HG03469 (cell line): ENCODE measurements around the gene GSN.

Experiments
- ATAC-seq: cut with Tn5 transposase; IDR thresholded peaks from one replicate; pipeline ENCODE4 v1.9.1; 2021; ENCODE audit warnings: mild to moderate bottlenecking, moderate library complexity, moderate number of reproducible peaks; ENCODE audit not compliant: unreplicated experiment

The GSN gene

DNA sequence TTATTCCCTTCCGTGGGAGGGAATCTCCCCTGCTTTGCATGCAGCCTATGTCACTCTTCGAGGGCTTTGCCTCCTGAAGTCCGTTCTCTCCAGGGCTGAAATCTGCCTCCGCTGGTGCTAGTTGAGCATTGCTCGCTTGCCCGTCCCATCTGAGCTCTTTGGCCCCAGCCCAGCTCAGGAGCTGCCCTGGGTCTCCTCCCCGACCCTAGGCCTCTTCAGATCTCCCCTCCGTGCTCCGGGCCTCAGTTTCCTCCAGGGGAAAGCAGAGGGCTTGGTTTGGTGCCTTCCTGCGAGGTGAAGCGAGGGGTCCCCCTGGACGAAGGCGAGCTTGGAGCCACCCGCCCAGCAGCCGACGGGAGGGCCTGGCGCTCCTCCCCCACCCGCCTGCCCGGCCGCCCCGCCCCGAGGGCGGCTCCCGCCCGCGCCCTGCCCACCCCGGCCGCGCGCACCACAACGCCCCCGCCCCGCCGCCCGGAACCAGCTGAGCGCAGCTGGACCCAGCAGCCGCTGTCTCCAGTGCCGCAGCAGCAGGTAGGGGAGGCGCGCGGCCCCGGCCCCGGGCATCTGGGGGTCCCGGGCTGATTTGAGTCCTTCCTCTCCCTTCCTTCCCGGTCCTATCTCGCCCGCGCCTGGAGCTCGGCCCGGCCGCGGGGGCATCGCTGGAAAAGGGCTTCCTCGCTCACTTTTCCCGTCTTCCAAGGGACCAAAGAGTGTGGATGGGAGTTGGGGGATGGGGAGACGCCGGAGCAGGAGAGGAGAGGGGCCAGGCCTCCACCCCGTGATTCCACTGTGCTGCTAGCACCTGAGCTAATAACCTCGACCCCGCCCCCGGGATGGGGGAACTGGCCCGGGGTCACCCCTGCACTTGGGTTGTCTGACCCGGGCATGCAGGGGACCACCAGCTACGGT is at the start of gene GSN:
TSS of gene GSN (plus strand) at position 474 of the 909 bp plus-strand sequence. CDS start 33,810 bp downstream, outside the sequence.
- peak; percentile 37 for ATAC-seq

DNA sequence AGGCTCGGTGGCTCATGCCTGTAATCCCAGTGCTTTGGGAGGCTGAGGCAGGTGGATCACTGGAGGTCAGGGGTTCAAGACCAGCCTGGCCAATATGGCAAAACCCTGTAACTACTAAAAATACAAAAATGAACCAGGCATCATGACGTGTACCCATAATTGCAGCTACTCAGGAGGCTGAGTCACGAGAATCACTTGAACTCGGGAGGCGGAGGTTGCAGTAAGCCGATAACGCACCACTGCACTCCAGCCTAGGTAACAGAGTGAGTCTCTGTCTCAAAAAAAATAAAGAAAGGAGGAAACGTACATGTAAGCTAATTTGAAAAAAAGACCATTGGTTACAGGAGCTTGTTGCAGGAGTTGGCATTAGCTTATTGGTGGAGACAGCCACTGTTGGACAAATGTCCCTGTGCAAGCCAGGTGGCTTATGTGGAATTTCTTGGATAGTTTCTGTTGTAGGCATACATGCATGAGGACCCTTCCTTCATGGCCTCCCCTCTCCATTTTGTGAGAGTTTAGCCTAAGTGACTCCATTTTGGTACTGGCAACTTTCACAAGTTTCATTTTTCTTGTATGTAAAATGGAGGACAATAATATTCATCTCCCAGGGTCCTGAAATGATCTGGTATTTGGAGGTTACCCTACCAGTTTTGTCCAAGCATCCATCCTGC is 49.5 kb upstream of the GSN start:
- no peak for ATAC-seq

DNA sequence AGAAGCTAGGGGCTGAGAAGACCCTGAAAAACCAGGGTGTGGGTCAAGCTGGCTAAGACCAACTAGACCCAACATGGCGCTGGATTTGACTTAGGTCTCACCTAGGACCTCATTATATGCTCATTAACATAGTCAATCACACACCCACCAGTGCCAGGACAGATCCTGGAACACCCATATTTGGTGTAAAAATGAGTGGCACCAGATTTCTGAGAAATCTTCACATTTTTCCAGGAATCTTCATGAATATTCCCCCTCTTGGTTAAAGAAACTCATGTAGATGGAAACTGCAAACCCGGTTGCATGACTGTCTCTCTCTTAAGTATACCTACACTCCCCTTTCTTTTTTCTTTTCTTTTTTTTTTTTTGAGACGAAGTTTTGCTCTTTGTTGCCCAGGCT is 48.4 kb upstream of the GSN start:
- ATAC-seq = no peak

DNA sequence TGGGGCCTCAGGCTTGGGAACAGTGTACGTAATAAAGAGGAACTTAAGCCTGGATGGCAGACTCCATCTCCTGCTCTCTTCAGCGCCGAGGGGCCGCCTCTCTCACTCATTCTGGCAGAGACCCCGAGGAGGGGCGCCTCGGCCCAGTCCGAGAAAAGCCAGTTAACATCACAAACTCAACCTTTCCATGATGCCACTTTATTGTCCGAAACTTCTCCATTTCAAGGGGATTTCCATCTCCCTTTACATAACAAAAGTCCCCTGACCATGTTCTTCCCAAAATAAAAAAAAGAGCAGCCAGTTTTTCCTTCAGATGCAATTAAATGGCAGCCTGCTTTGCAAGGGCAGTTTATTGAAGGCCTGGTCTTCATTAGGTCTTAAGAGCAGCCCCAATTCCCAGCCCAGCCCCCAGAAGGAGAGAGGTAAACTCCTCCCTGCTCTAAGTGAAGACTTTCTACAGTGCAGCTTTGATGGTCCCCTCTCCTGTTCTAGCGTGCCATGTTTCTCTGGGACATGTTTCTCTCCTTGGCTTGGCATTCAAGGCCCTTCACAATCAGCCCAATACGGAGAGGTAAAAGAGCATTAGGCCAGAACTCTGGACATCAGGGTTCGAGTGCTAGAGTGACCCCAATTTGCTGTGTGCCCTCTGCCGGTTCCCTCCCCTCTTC is 46.8 kb upstream of the GSN start:
- no peak for ATAC-seq

DNA sequence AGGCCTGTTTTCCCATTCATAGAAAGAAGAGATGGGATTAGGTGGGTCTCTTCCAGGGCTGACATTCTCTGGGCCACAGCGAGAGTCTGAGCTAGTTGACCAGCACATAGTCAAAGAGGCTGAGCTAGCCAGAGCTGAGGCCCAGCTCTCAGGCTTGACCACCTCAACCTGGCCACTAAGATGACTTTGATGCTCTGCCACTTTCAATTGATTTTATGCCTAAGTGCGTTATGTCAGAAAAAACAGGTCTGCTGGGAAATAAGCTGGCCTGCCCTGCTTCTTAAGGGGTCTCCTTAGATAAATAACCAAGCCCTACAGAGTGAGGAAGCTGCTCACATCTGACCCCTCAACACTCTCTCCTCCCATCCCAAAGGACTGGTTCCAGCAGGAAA is 46.3 kb upstream of the GSN start:
- ATAC-seq = no peak

DNA sequence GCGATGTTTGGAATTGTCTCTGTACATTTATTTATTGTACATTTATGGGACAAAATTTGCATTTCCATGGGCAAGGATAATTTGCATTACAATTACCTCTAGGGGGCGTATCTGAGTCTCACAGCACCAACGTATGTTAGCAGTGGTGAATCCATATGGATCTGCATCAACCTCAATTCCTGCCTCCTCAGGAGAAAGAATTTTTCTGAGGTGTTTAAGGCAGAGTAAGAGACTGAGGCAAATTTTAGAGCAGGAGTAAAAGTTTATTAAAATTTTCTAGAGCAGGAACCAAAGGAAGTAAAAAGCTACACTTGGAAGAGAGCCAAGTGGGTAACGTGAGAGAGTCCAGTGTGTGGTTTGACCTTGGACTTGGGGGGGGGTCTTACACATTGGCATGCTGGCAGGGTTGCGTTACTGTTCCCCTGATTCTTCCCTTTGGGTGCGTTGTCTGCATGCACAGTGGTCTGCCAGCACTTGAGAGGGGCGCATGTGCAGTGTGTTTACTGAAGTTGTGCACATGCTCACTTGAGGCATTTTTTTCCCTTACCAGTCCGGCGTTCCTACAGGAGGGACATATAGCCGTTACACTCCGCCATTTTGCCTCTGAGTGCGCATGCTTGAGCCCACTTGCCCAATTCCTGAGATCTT is 45.3 kb upstream of the GSN start:
- no peak for ATAC-seq

DNA sequence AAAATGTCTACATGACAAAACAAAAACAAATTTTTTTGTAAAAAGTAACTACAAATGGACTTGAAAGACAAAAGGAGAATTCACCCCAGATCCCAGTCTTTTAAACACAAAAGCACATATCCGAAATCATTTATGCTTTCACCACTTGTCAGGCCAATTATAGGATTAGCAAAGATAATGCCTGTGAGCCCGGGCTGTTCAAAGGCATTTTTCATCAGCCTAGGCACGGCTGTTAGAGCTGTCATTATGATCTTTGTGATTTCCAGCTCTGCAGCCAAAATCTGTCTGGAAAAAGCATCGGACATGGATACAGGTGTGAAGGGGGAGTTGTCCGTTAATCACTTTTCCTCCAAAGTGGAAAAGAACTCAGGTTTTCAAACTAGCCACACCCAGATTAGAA is 42.7 kb upstream of the GSN start:
- ATAC-seq = no peak

DNA sequence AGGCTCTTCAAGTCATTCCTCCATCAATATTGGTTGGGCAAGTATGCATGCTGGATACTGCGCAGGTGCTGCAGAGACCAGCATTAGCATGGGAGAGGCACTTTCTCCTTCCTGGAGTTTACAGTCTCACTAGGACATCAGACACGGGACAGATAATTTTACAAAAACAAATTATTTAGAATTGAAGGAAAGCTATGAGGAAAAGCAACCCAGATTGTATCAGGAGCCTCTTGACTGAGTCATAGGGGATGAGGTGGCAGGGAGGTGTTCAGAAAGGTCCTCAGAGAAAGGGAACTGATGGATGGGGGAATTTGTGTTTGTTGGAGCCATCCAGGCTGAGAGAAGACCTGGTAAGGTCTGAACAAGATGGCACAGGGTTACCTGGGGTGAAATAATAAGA is 41.8 kb upstream of the GSN start:
- ATAC-seq = no peak

DNA sequence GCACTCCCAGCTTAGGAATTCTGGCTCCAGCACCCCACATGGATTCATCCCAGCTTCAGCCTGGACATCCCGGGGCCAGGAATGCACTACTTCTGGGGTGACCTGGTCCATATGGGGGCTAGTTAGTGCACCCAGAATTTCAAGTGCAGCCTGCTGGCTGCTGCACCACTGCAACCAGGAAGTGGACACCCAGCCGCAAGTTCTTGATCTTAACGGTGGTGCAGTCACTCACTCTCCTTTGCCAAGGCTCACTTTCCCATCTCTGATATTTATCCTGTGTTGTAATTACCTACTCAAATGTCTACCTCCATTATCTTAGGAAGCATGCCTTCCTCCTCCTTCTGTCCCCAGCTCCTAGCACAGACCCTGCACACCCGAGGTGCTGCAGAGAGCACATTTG is 40.1 kb upstream of the GSN start:
- no peak for ATAC-seq

DNA sequence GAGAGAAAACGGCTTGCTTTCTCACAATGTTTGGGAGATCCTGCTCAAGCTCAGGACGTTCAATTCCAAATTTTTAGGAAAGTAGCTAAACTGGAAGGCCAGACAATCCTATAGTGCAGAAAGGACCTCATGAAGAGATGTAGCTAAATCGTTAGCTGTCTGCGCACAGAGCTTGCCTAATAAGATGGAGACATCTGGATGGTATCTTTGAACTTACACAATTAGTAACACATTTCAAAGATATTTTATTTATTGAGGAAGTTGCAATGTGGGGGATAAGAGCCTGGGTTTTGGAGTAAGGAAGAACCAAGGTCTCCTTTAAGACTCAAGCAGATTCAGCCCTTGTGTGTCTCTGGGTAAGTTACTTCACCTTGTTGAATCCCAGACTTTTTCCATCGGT is 37.7 kb upstream of the GSN start:
- ATAC-seq = no peak

DNA sequence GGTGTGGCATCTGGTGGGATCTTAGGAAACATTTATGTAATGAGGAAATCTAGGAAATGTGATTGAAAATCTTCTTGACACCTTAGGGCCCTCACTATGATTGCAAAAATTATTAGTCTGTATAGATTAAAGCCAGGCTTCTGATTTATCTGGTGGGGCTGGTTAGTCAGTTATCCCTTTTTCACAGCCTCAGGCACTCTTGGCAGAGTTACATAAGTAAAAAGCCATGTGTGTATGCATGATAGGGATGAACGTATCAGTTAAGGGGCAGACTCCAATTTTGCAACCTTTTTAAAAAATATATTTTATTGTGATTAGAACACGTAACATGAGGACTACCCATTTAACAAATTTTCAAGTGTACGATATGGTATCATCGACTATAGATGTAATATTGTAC is 35.7 kb upstream of the GSN start:
- no peak for ATAC-seq

DNA sequence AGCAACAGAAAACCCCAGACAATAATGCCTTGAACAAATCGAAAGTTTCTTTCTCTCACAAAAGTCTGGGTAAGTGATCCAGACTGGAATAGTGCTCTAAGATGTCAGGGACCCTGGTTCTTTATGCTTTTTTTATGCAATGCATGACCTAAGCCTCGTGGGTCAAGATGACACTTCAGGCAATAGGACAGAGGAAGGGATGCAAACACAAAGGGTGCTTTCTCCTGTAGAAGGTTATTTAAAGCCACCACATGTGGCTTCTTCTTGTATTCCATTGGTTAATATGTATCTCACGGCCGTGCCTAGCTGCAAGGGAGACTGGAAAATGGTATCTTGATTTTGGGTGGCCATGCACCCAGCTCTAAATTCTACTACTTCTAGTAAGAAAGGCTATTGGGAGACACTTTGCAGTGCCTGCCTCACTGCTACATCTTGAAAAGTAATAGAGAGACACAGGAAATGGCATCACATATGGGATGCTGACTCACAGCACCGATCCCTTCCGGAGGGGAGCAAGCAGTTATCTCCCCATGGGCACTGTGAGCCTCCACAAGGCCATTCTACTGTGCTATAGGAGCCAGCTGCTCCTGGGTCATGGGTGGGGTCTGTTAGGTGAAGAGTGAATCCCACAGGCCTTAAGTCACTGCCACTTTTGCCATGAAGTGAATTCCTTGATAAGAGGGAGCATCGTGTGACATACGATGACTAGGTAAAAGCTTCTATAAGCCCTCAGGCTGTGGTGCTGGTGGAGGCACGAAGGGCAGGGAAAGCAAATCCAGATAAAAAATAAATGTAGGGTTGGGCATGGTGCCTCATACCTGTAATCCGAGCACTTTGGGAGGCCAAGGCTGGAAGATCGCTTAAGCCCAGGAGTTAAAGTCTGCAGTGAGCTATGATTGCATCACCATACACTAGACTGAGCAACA is 33.8 kb upstream of the GSN start:
- ATAC-seq = no peak

DNA sequence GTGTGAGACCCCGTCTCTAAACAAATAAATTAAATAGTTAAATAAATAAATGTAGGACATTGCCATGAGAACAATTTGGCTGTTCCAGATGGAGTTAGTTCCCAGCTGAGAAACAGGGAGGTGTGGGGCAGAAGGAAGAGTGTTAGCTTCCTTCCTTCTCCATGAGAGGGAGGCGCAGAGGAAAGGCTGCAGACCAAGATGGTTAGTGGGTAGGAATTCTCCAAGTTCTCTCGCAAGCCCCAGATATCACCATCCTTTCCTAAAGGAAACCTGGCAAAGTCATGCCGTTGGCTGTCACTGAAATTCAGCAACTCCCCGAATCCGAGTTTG is 33.2 kb upstream of the GSN start:
- ATAC-seq = no peak

DNA sequence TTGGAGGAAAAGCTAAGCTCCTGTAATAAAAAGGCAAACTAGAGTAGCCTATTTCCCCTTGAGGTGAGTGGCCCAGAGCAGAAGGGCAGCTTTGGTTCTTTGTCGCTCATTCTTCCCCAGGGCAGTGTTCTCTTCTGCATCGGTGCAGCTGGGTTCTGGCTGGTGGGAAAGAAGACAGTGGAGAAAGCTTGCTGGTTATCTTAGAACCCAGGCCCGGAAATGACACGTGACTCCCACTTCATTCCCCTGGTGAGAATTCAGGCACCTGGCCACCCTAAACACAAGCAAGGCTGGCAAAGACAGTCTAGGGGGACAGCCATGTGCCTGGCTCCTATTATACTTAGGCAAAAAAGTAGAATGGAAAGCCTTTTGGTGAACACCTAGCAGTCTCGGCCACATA is 32.5 kb upstream of the GSN start:
- ATAC-seq = no peak

DNA sequence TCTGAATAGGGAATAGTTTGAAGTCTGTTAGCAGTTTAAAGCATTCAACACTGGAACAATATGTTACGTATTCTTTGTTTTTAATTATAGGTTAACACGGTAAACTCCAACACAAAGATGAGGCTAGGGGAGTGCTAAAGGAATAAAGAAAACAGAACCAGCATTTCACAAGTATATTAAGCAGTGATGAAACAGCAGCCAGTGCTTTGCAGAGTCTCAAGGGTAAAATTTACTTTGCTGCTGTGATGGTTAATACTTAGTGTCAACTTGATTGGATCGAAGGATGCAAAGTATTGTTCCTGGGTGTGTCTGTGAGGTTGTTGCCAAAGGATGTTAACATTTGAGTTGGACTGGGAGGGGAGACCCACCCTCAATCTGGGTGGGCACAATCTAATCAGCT is 30.0 kb upstream of the GSN start:
- ATAC-seq = no peak

DNA sequence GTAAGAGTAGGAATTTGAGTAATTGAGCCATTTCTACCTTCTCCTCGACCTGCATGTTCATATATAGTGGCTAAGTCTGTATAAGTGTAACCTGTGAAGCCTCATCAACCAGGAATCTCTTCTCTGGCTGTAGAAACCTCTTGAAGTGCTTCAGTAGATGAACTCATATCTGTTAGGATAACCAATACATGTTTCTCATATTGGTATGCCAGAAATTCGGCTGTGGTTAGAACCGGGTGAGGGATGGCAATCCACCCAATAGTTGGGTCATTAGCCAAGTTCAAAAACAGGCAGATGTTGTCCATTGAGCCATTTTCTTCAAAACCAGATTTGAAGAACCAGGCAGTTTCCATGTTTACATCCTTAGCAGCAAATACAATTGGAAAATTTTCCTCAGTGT is 28.9 kb upstream of the GSN start:
- ATAC-seq = no peak

DNA sequence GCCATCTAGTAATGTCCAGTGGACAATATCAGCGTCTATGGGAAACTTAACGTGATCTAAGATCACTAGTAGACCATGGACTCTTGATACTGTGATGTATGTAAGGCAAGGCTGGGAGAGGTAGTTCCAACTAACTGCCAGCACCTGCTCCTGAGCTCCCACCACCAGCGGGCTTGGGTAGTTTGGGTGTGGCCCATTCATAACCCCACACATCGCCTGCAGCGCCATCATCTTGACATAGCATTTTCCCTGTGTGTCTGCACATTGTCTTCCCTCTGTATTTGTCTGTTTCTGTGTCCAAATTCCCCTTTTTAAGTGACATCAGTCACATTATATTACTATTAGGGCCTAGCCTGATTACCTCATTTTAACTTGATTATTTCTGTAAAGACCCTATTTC is 28.1 kb upstream of the GSN start:
- ATAC-seq = no peak

DNA sequence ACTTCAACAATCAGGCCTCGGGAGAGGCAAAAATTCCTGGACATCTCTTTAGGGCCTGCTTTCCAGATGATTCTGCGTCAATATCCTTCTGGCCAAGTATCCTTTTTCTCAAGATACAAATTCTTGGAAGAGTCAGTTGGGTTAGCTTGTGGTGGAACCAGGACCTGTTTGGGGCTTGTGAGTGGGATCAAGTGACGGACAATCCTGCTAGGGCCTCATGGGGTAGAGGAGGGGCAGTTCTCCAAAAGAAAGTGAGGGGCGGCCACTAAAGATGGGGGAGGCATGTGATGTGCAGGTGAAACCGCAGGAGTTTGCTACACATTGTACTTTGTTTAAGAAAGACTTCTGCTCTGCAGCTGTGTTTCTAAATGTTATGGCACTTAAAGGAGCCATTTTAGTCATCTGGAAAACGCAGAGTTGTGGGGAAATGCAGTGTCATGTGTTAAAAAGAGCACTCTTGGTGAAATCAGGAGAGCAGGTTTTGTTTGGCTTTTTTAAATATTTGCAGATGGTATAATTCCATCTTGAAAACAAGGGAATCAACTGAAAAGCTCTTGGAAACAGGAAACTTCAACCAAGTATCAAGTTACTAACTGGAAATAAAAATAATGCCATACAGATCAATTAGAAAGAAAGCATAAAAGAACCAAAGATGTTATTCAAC is 27.4 kb upstream of the GSN start:
- ATAC-seq = no peak

DNA sequence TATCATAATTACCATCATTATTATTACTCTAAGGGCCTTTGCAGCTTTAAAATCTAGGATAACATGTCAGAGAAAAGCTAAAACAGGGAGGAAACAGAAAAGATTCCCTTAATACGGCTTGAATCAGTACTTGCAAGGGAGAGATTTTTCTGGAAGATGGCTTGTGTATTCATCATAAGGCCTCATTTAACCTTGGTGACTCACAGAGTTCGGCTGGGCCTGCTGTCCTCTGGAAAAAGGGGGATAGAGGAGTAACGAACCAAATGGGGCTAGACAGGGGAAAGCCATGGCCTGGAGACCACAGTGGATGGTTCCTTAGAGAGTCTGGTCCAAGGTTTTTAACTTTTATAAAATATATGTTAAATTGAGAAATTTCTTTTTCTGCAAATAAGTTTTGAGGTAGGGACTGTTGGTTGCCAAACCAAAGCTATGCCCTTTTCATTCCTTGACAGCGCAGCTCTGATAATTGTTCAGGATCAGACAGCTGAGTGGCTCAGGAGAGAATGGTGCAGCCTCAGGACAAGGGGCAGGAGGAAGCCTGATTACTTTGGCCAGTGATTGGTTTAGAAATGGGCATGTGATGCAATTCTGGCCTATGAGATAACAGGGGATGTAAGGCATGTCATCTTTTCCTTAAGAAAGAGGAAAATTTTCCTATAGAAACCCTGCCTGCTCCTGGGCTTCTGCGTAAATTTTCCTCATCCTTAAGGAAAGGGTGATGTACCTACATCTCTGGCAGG is 25.6 kb upstream of the GSN start:
- ATAC-seq = no peak
